Upper lobe of left lung (tissue), 4 donors: ENCODE results near the gene TRIM14.

Experiments used
- CTCF ChIP-seq, 6 experiments: fragments of 450-650 bp in 4 of 6; fragments of 200-600 bp in 2 of 6; sonication (generic) in 2 of 6; IDR thresholded peaks; one replicate each; pipeline ENCODE4 v1.5.1; 2016 to 2019; ENCODE audit warnings: antibody characterized with exemption in 6 of 6
- EP300 ChIP-seq, 4 donors: sonication (generic); formaldehyde crosslinking; IDR thresholded peaks; one replicate each; pipeline ENCODE4 v1.5.1; 2017; ENCODE audit warnings: antibody characterized with exemption in 4 of 4, control low read depth in 2 of 4
- POLR2A ChIP-seq, 4 donors: fragments of 450-650 bp; IDR thresholded peaks; one replicate each; pipeline ENCODE4 v1.5.1; 2016 to 2017; ENCODE audit warnings: antibody characterized with exemption in 4 of 4, mild to moderate bottlenecking in 2 of 4
- POLR2AphosphoS5 ChIP-seq, 2 donors: sonication (generic); formaldehyde crosslinking; IDR thresholded peaks; one replicate each; pipeline ENCODE4 v1.5.1; 2017; ENCODE audit warnings: antibody characterized with exemption in 2 of 2

DNA sequence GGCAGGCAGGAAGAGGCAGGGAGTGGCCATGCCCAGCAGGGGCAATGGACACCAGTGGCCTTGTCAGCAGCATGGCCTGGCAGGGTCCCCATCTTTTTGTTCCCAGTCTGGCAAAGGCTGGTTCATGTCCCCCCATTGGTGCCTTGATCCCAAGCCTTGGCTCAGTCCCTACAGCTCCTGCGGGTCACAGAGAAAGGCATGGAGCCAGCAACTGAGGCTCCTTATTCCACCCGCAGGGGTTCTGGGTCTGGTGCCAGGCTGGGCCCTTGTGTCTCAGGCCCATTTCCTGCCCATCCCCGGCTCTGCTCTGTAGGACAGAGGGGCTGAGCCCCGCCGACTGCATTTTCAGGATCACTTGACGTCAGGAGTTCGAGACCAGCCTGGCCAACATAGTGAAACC is 14.0 kb downstream of the TRIM14 start:
- TF ChIP-seq POLR2A (IDR thresholded peaks at IDR 0.05) (no peak), POLR2AphosphoS5 (IDR thresholded peaks at IDR 0.05) (no peak), CTCF (IDR thresholded peaks at IDR 0.05) (no peak), EP300 (IDR thresholded peaks at IDR 0.05) (no peak)
